HFFc6 (cell line): ENCODE measurements around the gene TMEM94. TPM values are rescaled to one million over a fixed set of nuclear protein-coding genes. Genes with fewer than 3 reads are reported as not detected.
"Not testable (repeated sequence)": the region's sequence is repeated elsewhere in the genome, so short reads cannot be mapped to it uniquely, and the experiment has no call there.

Experiments
- DNase-seq: peaks from one replicate; pipeline ENCODE4 v3.0.0-alpha.2; 2018
- H3K27ac Mint-ChIP-seq: 2 replicates; pipeline ENCODE4 v1.8.0; 2020; ENCODE audit warnings: mild to moderate bottlenecking, mixed read lengths
- H3K27me3 Mint-ChIP-seq: 2 replicates; pipeline ENCODE4 v1.8.0; 2021; ENCODE audit warnings: mild to moderate bottlenecking, moderate library complexity, mixed read lengths; ENCODE audit not compliant: insufficient read depth
- H3K36me3 Mint-ChIP-seq: 2 replicates; pipeline ENCODE4 v1.8.0; 2021; ENCODE audit warnings: low read depth, mixed read lengths
- H3K4me1 Mint-ChIP-seq: 2 replicates; pipeline ENCODE4 v1.8.0; 2020; ENCODE audit warnings: low read depth, mixed read lengths
- H3K4me3 Mint-ChIP-seq: 2 replicates; pipeline ENCODE4 v1.8.0; 2020; ENCODE audit warnings: mild to moderate bottlenecking, moderate library complexity, mixed read lengths
- H3K9me3 Mint-ChIP-seq: 2 replicates; pipeline ENCODE4 v1.8.0; 2020; ENCODE audit warnings: mild to moderate bottlenecking, mixed read lengths
- CTCF ChIP-seq: fragments of 200-600 bp; sonication (generic); IDR thresholded peaks from 2 replicates; pipeline ENCODE4 v1.5.0; 2021; ENCODE audit warnings: antibody characterized with exemption, mild to moderate bottlenecking
- total RNA-seq, 6 experiments: library from RNA; stranded (reverse); fragmentation: NEBNext Ultra II Directional; extraction: Animal tissue kit (Norgen Biotek cat#: 25700); gene quantifications; 2 replicates in 1 of 6; 3 replicates in 5 of 6; pipeline ENCODE4 v1.2.3, GENCODE V29; 2021

Gene TMEM94
- total RNA-seq, 6 experiments from 2014 or later = 31.7 to 43.9 (median 41.2) TPM

- DNase-seq = peak; percentile 25
- Mint-ChIP-seq H3K27me3 (peaks cover 15% of the 10 kb centered on the region), H3K4me3 (peak overlapping the region; percentile 70; the same call in 1 of the 2 replicates), H3K36me3 (no peaks in the 10 kb centered on the region), H3K9me3 (no peaks in the 10 kb centered on the region), H3K27ac (peak overlapping the region; percentile 87), H3K4me1 (peaks cover 44% of the 10 kb centered on the region)
- peak; percentile 13; the same call in 1 of the 2 replicates for TF ChIP-seq CTCF
These were observed 26.1 kb upstream of the TMEM94 start for GRCh38 chr17:75430159-75430974.

- Mint-ChIP-seq H3K27ac (no peak overlapping the region), H3K9me3 (no peaks in the 10 kb centered on the region), H3K4me3 (no peak overlapping the region), H3K4me1 (peaks cover 27% of the 10 kb centered on the region), H3K36me3 (no peaks in the 10 kb centered on the region), H3K27me3 (peaks cover 15% of the 10 kb centered on the region)
- no peak for DNase-seq
- TF ChIP-seq CTCF = no peak
These were observed 23.1 kb upstream of the TMEM94 start for GRCh38 chr17:75433218-75433783.

- not testable (repeated sequence) for H3K4me3 Mint-ChIP-seq, DNase-seq, H3K9me3 Mint-ChIP-seq, H3K36me3 Mint-ChIP-seq, H3K27ac Mint-ChIP-seq
- H3K27me3 Mint-ChIP-seq = peaks cover 15% of the 10 kb centered on the region
- peaks cover 16% of the 10 kb centered on the region for H3K4me1 Mint-ChIP-seq
These were observed 22.0 kb upstream of the TMEM94 start for GRCh38 chr17:75434433-75434832.

- H3K27me3 Mint-ChIP-seq = peaks cover 13% of the 10 kb centered on the region
- not testable (repeated sequence) for H3K27ac Mint-ChIP-seq, H3K4me3 Mint-ChIP-seq, H3K36me3 Mint-ChIP-seq, DNase-seq, H3K9me3 Mint-ChIP-seq, H3K4me1 Mint-ChIP-seq
These were observed 19.0 kb upstream of the TMEM94 start for GRCh38 chr17:75437404-75437803.

- Mint-ChIP-seq H3K27me3 (peaks cover 5% of the 10 kb centered on the region; the same call in 1 of the 2 replicates), H3K9me3 (no peaks in the 10 kb centered on the region), H3K27ac (no peak overlapping the region), H3K4me3 (no peak overlapping the region), H3K36me3 (no peaks in the 10 kb centered on the region), H3K4me1 (peaks cover 18% of the 10 kb centered on the region)
- no peak for TF ChIP-seq CTCF
- no peak for DNase-seq
These were observed 17.1 kb upstream of the TMEM94 start for GRCh38 chr17:75439287-75439686.

- no peak for TF ChIP-seq CTCF
- Mint-ChIP-seq H3K4me1 (peaks cover 21% of the 10 kb centered on the region), H3K9me3 (no peaks in the 10 kb centered on the region), H3K4me3 (no peak overlapping the region), H3K36me3 (no peaks in the 10 kb centered on the region), H3K27me3 (no peaks in the 10 kb centered on the region), H3K27ac (no peak overlapping the region)
- no peak for DNase-seq
These were observed 15.5 kb upstream of the TMEM94 start for GRCh38 chr17:75440738-75441448.
